BE2C (cell line): ENCODE measurements around the gene RSPH1.

ENCODE experiments used
- DNase-seq: peaks from one replicate; pipeline ENCODE4 v3.0.0-alpha.2; 2020
- H3K27me3 ChIP-seq: fragments of 250-450 bp; sonication (Bioruptor Pico); 2 replicates; pipeline ENCODE4 v1.5.1; 2020; ENCODE audit warnings: mild to moderate bottlenecking
- H3K36me3 ChIP-seq: fragments of 250-450 bp; sonication (Bioruptor Pico); 2 replicates; pipeline ENCODE4 v1.5.1; 2020; ENCODE audit warnings: mild to moderate bottlenecking
- H3K4me1 ChIP-seq: fragments of 250-450 bp; sonication (Bioruptor Pico); 2 replicates; pipeline ENCODE4 v1.5.1; 2020
- H3K4me3 ChIP-seq: 2 replicates; pipeline ENCODE4 v1.5.1; 2011; ENCODE audit warnings: low read depth, low read length
- H3K9me3 ChIP-seq: fragments of 250-450 bp; sonication (Bioruptor Pico); 2 replicates; pipeline ENCODE4 v1.5.1; 2020
- CTCF ChIP-seq: IDR thresholded peaks from 2 replicates; pipeline ENCODE4 v1.5.1; 2012; ENCODE audit warnings: mild to moderate bottlenecking, low read depth, low read length

Gene RSPH1

GRCh38 chr21:42439284-42440186 is 56.5 kb downstream of the RSPH1 start:
- no peaks in the 10 kb centered on the region for H3K4me1 ChIP-seq
- no peak overlapping the region for H3K4me3 ChIP-seq
- no peaks in the 10 kb centered on the region for H3K36me3 ChIP-seq
- no peaks in the 10 kb centered on the region; the same call in 1 of the 2 replicates for H3K9me3 ChIP-seq
- H3K27me3 ChIP-seq = no peaks in the 10 kb centered on the region
- TF ChIP-seq CTCF = no peak
- no peak for DNase-seq

- Histone ChIP-seq H3K4me1 (no peaks in the 10 kb centered on the region), H3K9me3 (no peaks in the 10 kb centered on the region; the same call in 1 of the 2 replicates), H3K27me3 (no peaks in the 10 kb centered on the region), H3K4me3 (no peak overlapping the region), H3K36me3 (no peaks in the 10 kb centered on the region)
- no peak for TF ChIP-seq CTCF
- DNase-seq = no peak
These were observed 57.5 kb downstream of the RSPH1 start for GRCh38 chr21:42438316-42439205.

DNA sequence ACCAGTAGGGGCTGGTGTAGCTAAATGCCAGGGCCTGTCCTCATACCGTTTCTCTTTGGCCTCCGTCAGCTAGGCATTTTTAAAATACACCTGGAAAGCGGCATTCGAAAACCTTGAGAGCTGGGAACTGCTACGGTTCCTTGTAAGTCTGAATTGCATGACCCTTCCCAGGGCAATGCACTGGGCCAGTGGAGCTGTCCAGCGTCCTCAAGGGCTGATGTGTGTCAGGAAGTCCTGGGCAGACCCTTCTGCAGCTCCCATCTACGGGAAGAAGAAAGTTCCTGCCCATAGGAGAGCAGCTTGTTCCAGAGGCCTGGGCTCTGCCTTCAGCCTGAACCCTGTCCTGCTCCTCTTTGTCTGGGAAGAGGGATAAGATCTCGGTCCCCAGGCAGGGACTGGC is 58.2 kb downstream of the RSPH1 start:
- no peaks in the 10 kb centered on the region for H3K36me3 ChIP-seq
- no peak for TF ChIP-seq CTCF
- no peak overlapping the region for H3K4me3 ChIP-seq
- DNase-seq = no peak
- H3K4me1 ChIP-seq = no peaks in the 10 kb centered on the region
- no peaks in the 10 kb centered on the region; the same call in 1 of the 2 replicates for H3K9me3 ChIP-seq
- no peaks in the 10 kb centered on the region for H3K27me3 ChIP-seq

GRCh38 chr21:42436914-42437313 is 59.1 kb downstream of the RSPH1 start:
- Histone ChIP-seq H3K4me1 (no peaks in the 10 kb centered on the region), H3K4me3 (no peak overlapping the region), H3K27me3 (no peaks in the 10 kb centered on the region), H3K36me3 (no peaks in the 10 kb centered on the region), H3K9me3 (no peaks in the 10 kb centered on the region; the same call in 1 of the 2 replicates)
- DNase-seq = no peak
- TF ChIP-seq CTCF = no peak

DNA sequence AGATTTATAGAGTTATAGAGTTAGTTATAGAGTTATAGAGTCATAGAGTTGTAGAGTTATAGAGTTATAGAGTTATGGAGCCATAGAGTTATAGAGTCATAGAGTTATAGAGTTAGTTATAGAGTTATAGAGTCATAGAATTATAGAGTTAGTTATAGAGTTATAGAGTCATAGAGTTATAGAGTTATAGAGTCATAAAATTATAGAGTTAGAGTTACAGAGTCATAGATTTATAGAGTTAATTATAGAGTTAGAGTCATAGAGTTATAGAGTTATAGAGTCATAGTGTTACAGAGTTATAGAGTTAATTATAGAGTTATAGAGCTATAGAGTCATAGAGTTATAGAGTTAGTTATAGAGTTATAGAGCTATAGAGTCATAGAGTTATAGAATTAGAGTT is 60.2 kb downstream of the RSPH1 start:
- no peak for DNase-seq
- no peak overlapping the region for H3K4me3 ChIP-seq
- H3K4me1 ChIP-seq = no peaks in the 10 kb centered on the region
- no peak for TF ChIP-seq CTCF
- H3K36me3 ChIP-seq = no peaks in the 10 kb centered on the region
- H3K27me3 ChIP-seq = no peaks in the 10 kb centered on the region
- no peaks in the 10 kb centered on the region; the same call in 1 of the 2 replicates for H3K9me3 ChIP-seq
